Upper lobe of left lung (tissue), 4 donors: Measurements from ENCODE around the gene AP1S3.

ENCODE experiments used
- CTCF ChIP-seq, 6 experiments: fragments of 450-650 bp in 4 of 6; fragments of 200-600 bp in 2 of 6; sonication (generic) in 2 of 6; IDR thresholded peaks; one replicate each; pipeline ENCODE4 v1.5.1; 2016 to 2019; ENCODE audit warnings: antibody characterized with exemption in 6 of 6
- EP300 ChIP-seq, 4 donors: sonication (generic); formaldehyde crosslinking; IDR thresholded peaks; one replicate each; pipeline ENCODE4 v1.5.1; 2017; ENCODE audit warnings: antibody characterized with exemption in 4 of 4, control low read depth in 2 of 4
- POLR2A ChIP-seq, 4 donors: fragments of 450-650 bp; IDR thresholded peaks; one replicate each; pipeline ENCODE4 v1.5.1; 2016 to 2017; ENCODE audit warnings: antibody characterized with exemption in 4 of 4, mild to moderate bottlenecking in 2 of 4
- POLR2AphosphoS5 ChIP-seq, 2 donors: sonication (generic); formaldehyde crosslinking; IDR thresholded peaks; one replicate each; pipeline ENCODE4 v1.5.1; 2017; ENCODE audit warnings: antibody characterized with exemption in 2 of 2

- no peak for TF ChIP-seq CTCF (IDR thresholded peaks at IDR 0.05)
- TF ChIP-seq POLR2AphosphoS5 (IDR thresholded peaks at IDR 0.05) = no peak
- TF ChIP-seq POLR2A (IDR thresholded peaks at IDR 0.05) = no peak
- TF ChIP-seq EP300 (IDR thresholded peaks at IDR 0.05) = no peak
Measured at GRCh38 chr2:223772363-223772762, 65.0 kb downstream of the AP1S3 start.
